OCI-LY1 (cell line): Measurements from ENCODE around the gene TBC1D5.

Experiments used
- EZH2 ChIP-seq: fragments of 200-600 bp; sonication (generic), shearing (Covaris generic); IDR thresholded peaks from 2 replicates; pipeline ENCODE4 v1.8.0; 2017; ENCODE audit warnings: borderline replicate concordance, mixed run types, mild to moderate bottlenecking, antibody characterized with exemption, low read length, moderate library complexity, mixed read lengths
- TF ChIP-seq, protein P1 (sequence below): fragments of 200-600 bp; sonication (generic), shearing (Covaris generic); IDR thresholded peaks from 2 replicates; pipeline ENCODE4 v1.5.1; 2017; ENCODE audit warnings: mild to moderate bottlenecking, antibody characterized with exemption, low read length, moderate library complexity, mixed read lengths

DNA sequence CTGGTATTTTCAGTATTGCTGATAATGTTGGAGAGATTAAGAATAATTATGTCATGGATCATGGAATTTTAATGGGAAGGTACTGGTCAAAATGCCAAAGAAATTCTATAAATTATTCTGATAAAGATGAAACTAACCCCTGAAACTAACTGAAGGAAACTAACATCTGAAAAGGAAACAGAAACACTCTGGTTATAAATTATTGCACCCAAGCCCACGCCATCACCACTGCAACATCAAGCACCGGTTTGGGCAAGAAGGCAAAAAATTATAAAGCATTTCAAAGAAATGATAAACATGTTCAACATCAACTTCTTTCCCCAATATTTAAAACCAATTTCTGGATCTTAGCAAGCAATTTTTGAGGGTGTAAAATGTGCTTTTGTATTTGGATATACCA lies 372.5 kb downstream of the TBC1D5 start:
- TF ChIP-seq, protein P1, sequence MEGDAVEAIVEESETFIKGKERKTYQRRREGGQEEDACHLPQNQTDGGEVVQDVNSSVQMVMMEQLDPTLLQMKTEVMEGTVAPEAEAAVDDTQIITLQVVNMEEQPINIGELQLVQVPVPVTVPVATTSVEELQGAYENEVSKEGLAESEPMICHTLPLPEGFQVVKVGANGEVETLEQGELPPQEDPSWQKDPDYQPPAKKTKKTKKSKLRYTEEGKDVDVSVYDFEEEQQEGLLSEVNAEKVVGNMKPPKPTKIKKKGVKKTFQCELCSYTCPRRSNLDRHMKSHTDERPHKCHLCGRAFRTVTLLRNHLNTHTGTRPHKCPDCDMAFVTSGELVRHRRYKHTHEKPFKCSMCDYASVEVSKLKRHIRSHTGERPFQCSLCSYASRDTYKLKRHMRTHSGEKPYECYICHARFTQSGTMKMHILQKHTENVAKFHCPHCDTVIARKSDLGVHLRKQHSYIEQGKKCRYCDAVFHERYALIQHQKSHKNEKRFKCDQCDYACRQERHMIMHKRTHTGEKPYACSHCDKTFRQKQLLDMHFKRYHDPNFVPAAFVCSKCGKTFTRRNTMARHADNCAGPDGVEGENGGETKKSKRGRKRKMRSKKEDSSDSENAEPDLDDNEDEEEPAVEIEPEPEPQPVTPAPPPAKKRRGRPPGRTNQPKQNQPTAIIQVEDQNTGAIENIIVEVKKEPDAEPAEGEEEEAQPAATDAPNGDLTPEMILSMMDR: no peak
- TF ChIP-seq EZH2: no peak
